T-cell (primary cell): ENCODE measurements around the gene ANO2. TPM values are rescaled to one million over a fixed set of nuclear protein-coding genes. Genes with fewer than 3 reads are reported as not detected.

ENCODE experiments used
- ATAC-seq, 4 experiments: fragments of 200-7000 bp in 3 of 4; fragments of 150-1000 bp in 1 of 4; cut with Tn5 transposase; replicated peaks in 1 of 4; 1 replicate in 3 of 4; 2 replicates in 1 of 4; pipeline ENCODE4 v1.10.0; 2021; ENCODE audit warnings: moderate library complexity in 3 of 4, mild to moderate bottlenecking in 2 of 4, moderate number of reproducible peaks in 1 of 4
- CTCF ChIA-PET, 2 donors: fragments of 300-600 bp; sonication (Branson Sonifier 250); formaldehyde crosslinking; loops; one replicate each; lab custom pipeline; 2022; ENCODE audit warnings: antibody characterized with exemption in 2 of 2; lab: Charles Lee
- POLR2A ChIA-PET, 2 donors: fragments of 300-600 bp; sonication (Branson Sonifier 250); formaldehyde crosslinking; loops; one replicate each; lab custom pipeline; 2022; ENCODE audit warnings: antibody characterized with exemption in 2 of 2; lab: Charles Lee
- DNase-seq, 35 experiments: peaks; one replicate each; pipeline versions ENCODE4 v3.0.0 to v3.0.0-alpha.2; 2013 to 2023
- H3K27ac ChIP-seq: one replicate; pipeline ENCODE4 v1.5.1; 2013; ENCODE audit warnings: low read length
- H3K27me3 ChIP-seq, 2 experiments: replicated peaks in 1 of 2; 1 replicate in 1 of 2; 2 replicates in 1 of 2; pipeline versions ENCODE4 v1.6.1 to v1.7.0; 2013; ENCODE audit warnings: low read length in 1 of 2, mixed read lengths in 1 of 2; ENCODE audit not compliant: control insufficient read depth in 2 of 2, insufficient read depth in 2 of 2; ENCODE audit errors: extremely low read depth in 1 of 2
- H3K36me3 ChIP-seq, 2 donors: 1 replicate in 1 of 2; 2 replicates in 1 of 2; pipeline versions ENCODE4 v1.6.1 to v1.7.0; 2013; ENCODE audit warnings: low read length in 1 of 2; ENCODE audit not compliant: control insufficient read depth in 2 of 2, insufficient read depth in 1 of 2; ENCODE audit errors: extremely low read depth in 1 of 2
- H3K4me1 ChIP-seq, 2 experiments: 1 replicate in 1 of 2; 2 replicates in 1 of 2; pipeline versions ENCODE4 v1.6.1 to v1.7.0; 2013; ENCODE audit warnings: low read length in 2 of 2, mixed read lengths in 1 of 2; ENCODE audit not compliant: insufficient read depth in 2 of 2, control insufficient read depth in 1 of 2; ENCODE audit errors: extremely low read depth in 1 of 2
- H3K4me3 ChIP-seq, 2 donors: 1 replicate in 1 of 2; 2 replicates in 1 of 2; pipeline versions ENCODE4 v1.5.1 to v1.7.0; 2013; ENCODE audit warnings: mild to moderate bottlenecking in 2 of 2, low read length in 1 of 2, moderate library complexity in 1 of 2; ENCODE audit not compliant: control insufficient read depth in 1 of 2; ENCODE audit errors: extremely low read depth in 1 of 2
- H3K9me3 ChIP-seq: 2 replicates; pipeline ENCODE4 v1.7.0; 2013
- H3K27ac Mint-ChIP-seq, 2 donors: one replicate each; pipeline ENCODE4 v1.8.0; 2020 to 2021; ENCODE audit warnings: mild to moderate bottlenecking in 2 of 2, mixed read lengths in 2 of 2
- H3K27me3 Mint-ChIP-seq, 2 donors: one replicate each; pipeline ENCODE4 v1.8.0; 2021 to 2022; ENCODE audit warnings: mixed read lengths in 2 of 2
- H3K36me3 Mint-ChIP-seq: one replicate; pipeline ENCODE4 v1.8.0; 2021; ENCODE audit warnings: mixed read lengths
- H3K4me1 Mint-ChIP-seq, 3 donors: one replicate each; pipeline ENCODE4 v1.8.0; 2020 to 2022; ENCODE audit warnings: mixed read lengths in 3 of 3, mild to moderate bottlenecking in 1 of 3
- H3K4me3 Mint-ChIP-seq, 3 donors: one replicate each; pipeline ENCODE4 v1.8.0; 2020 to 2022; ENCODE audit warnings: mild to moderate bottlenecking in 3 of 3, mixed read lengths in 3 of 3, moderate library complexity in 3 of 3
- H3K9me3 Mint-ChIP-seq, 3 donors: one replicate each; pipeline ENCODE4 v1.8.0; 2020 to 2022; ENCODE audit warnings: mixed read lengths in 3 of 3
- WGBS: methylation state at CpG from one replicate; pipeline ENCODE4 v1.1.5; 2013; ENCODE audit warnings: missing lambda C conversion rate; ENCODE audit not compliant: insufficient coverage; 5-methylcytosine and 5-hydroxymethylcytosine counted together
- total RNA-seq, 35 experiments: library from RNA in 6 of 35; stranded (reverse) in 6 of 35; fragments of 120-200 nt in 1 of 35; gene quantifications; one replicate each; pipeline versions ENCODE4 v1.2.1 to v1.2.4 and lab custom pipeline; 2013 to 2026

Gene ANO2
- total RNA-seq, 5 donors from 2014 or later (not counting 1 experiment from before 2014, with no cell fraction given), result not detected

- no peak overlapping the region for H3K4me3 Mint-ChIP-seq
- H3K36me3 Mint-ChIP-seq, result no peaks in the 10 kb centered on the region
- no peak overlapping the region for H3K27ac ChIP-seq
- ATAC-seq (no peak), DNase-seq (no peak)
- peaks cover 0 to 4% of the 10 kb centered on the region in 2 experiments for H3K27me3 ChIP-seq
- H3K27ac Mint-ChIP-seq, result no peak overlapping the region
- ChIA-PET CTCF (no interaction called here), POLR2A (no interaction called here)
- peaks cover 0 to 6% of the 10 kb centered on the region in 2 donors for H3K27me3 Mint-ChIP-seq
- no peaks in the 10 kb centered on the region for H3K9me3 ChIP-seq
- H3K4me1 Mint-ChIP-seq, result no peaks in the 10 kb centered on the region
- H3K4me1 ChIP-seq, result no peaks in the 10 kb centered on the region
- no peak overlapping the region for H3K4me3 ChIP-seq
- H3K36me3 ChIP-seq, result no peaks in the 10 kb centered on the region
- H3K9me3 Mint-ChIP-seq, result peaks cover 0 to 4% (median 0%) of the 10 kb centered on the region in 3 donors
- 94% methylated on average over 6 of the region's 7 CpGs for WGBS
These were observed 252.2 kb downstream of the ANO2 start for GRCh38 chr12:5692850-5693249.

GRCh38 chr12:5691943-5692342, 253.1 kb downstream of the ANO2 start:
- POLR2A ChIA-PET, result no interaction called here
- Histone ChIP-seq H3K27ac (no peak overlapping the region), H3K9me3 (no peaks in the 10 kb centered on the region), H3K4me3 (no peak overlapping the region), H3K27me3 (peaks cover 0 to 4% of the 10 kb centered on the region in 2 experiments), H3K36me3 (no peaks in the 10 kb centered on the region), H3K4me1 (no peaks in the 10 kb centered on the region)
- DNase-seq (no peak), ATAC-seq (no peak)
- no peak overlapping the region for H3K27ac Mint-ChIP-seq
- peaks cover 0 to 7% of the 10 kb centered on the region in 2 donors for H3K27me3 Mint-ChIP-seq
- H3K4me3 Mint-ChIP-seq, result no peak overlapping the region
- H3K4me1 Mint-ChIP-seq, result no peaks in the 10 kb centered on the region
- H3K9me3 Mint-ChIP-seq, result peaks cover 0 to 4% (median 0%) of the 10 kb centered on the region in 3 donors
- no peaks in the 10 kb centered on the region for H3K36me3 Mint-ChIP-seq
- CTCF ChIA-PET, result no interaction called here
- 81% methylated on average over 4 of the region's 6 CpGs for WGBS

DNA sequence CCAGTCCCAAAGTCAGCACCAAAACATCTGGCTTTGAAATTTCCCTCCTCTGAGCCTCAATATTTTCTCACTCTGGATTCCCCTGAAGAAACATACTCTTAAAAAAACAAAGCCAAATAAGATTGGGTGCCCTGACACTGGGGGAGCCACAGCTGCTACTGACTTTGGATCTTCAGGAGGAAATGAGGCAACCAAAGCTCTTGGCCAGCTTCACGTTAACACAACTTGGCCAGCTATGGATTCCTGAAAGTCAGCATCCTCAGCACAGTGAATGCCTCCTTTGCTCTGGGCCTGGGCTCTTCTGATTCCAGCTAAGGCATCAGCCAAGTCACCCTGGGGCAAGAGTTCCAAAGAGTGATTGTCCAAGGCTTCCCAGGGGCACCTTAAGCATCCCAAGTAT, 254.8 kb downstream of the ANO2 start:
- no peak overlapping the region for H3K4me3 Mint-ChIP-seq
- ChIA-PET CTCF (no interaction called here), POLR2A (no interaction called here)
- Histone ChIP-seq H3K4me3 (no peak overlapping the region), H3K36me3 (no peaks in the 10 kb centered on the region), H3K9me3 (no peaks in the 10 kb centered on the region), H3K4me1 (no peaks in the 10 kb centered on the region), H3K27me3 (peaks cover 0 to 7% of the 10 kb centered on the region in 2 experiments), H3K27ac (no peak overlapping the region)
- no peaks in the 10 kb centered on the region for H3K36me3 Mint-ChIP-seq
- no peaks in the 10 kb centered on the region for H3K9me3 Mint-ChIP-seq
- H3K27ac Mint-ChIP-seq, result no peak overlapping the region
- H3K27me3 Mint-ChIP-seq, result peaks cover 0 to 14% of the 10 kb centered on the region in 2 donors
- 94% methylated on average over 1 of the region's 1 CpG for WGBS
- DNase-seq (no peak), ATAC-seq (no peak)
- H3K4me1 Mint-ChIP-seq, result no peaks in the 10 kb centered on the region

- no peaks in the 10 kb centered on the region for H3K4me1 ChIP-seq
- peaks cover 0 to 11% of the 10 kb centered on the region in 2 experiments for H3K27me3 ChIP-seq
- Mint-ChIP-seq H3K4me1 (no peaks in the 10 kb centered on the region), H3K27ac (no peak overlapping the region), H3K4me3 (no peak overlapping the region), H3K9me3 (no peaks in the 10 kb centered on the region), H3K36me3 (no peaks in the 10 kb centered on the region), H3K27me3 (peaks cover 0 to 14% of the 10 kb centered on the region in 2 donors)
- CTCF ChIA-PET, result no interaction called here
- WGBS, result 100% methylated on average over 1 of the region's 1 CpG
- POLR2A ChIA-PET, result no interaction called here
- ATAC-seq (no peak), DNase-seq (no peak)
- no peak overlapping the region for H3K4me3 ChIP-seq
- H3K9me3 ChIP-seq, result no peaks in the 10 kb centered on the region
- no peak overlapping the region for H3K27ac ChIP-seq
- no peaks in the 10 kb centered on the region for H3K36me3 ChIP-seq
These were observed 255.3 kb downstream of the ANO2 start for GRCh38 chr12:5689773-5690172.

DNA sequence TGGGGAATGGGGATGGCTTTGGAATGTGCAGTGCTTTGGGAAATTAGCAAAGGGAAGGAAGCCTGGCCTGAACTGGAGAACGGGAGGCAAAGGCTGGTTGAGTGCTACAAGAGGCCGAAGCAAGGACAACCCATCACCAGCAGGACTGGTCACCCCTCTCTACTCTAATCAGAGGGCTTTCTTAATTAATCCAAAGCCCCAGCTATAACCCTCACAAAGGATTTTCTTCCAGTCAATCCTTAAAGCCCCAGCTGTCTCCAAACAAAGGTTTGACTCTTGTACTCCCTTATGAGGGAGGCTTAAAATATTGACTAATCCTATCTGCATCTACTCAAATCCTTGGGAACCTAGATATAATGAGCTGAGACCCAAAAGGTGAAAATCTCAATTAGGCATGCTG, 256.8 kb downstream of the ANO2 start:
- H3K4me3 Mint-ChIP-seq, result no peak overlapping the region
- DNase-seq (no peak), ATAC-seq (no peak)
- H3K36me3 Mint-ChIP-seq, result no peaks in the 10 kb centered on the region
- peaks cover 2 to 14% of the 10 kb centered on the region in 2 donors for H3K27me3 Mint-ChIP-seq
- H3K4me1 Mint-ChIP-seq, result no peaks in the 10 kb centered on the region
- H3K27me3 ChIP-seq, result peaks cover 0 to 18% of the 10 kb centered on the region in 2 experiments
- H3K36me3 ChIP-seq, result no peaks in the 10 kb centered on the region
- CTCF ChIA-PET, result no interaction called here
- no peaks in the 10 kb centered on the region for H3K9me3 ChIP-seq
- H3K4me1 ChIP-seq, result no peaks in the 10 kb centered on the region
- POLR2A ChIA-PET, result no interaction called here
- no peak overlapping the region for H3K4me3 ChIP-seq
- H3K27ac Mint-ChIP-seq, result no peak overlapping the region
- no peaks in the 10 kb centered on the region for H3K9me3 Mint-ChIP-seq
- no peak overlapping the region for H3K27ac ChIP-seq
- 80% methylated on average over 2 of the region's 2 CpGs for WGBS

DNA sequence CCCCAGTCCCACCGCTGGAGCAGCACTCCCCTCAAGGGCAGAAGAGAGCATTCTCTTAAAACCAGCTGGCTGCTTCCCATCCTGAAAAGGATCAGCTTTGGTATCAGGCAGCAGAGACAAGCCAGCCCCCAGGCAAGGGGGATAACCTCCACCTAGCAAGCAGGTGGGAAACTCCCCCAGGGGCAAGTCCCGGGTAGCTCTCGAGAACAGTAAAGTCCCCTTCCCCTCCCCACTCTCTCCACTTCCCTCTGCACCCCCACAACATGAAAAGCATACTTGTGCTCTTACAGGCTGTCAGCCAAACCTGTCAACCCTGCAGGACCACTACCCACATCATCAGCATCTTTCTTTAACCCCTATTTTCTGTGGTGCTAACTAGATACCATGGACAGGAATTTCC, 259.1 kb downstream of the ANO2 start:
- no peak overlapping the region for H3K4me3 ChIP-seq
- 41% methylated on average over 3 of the region's 3 CpGs for WGBS

DNA sequence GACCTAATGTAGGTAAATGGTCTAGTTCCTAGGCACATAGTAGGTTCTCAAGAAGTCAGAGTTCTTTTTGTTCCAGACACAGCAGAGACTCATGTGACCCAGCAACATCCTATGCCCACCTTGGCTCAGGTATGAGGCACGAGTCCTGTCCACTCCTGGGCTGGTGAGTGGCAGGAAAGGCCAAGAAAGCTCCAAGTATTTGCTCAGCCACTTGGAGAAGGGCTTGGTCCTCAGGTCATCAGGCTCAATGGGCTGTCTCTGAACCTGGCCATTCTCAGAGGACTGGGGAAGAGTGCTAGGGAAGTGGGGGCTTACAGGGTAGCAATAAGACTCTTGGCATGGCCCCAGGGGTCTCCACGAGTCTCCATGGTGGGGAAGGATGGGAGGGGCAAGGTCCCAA, 260.1 kb downstream of the ANO2 start:
- H3K27me3 ChIP-seq, result peaks cover 0 to 16% of the 10 kb centered on the region in 2 experiments
- Mint-ChIP-seq H3K9me3 (no peaks in the 10 kb centered on the region), H3K4me1 (no peaks in the 10 kb centered on the region), H3K36me3 (no peaks in the 10 kb centered on the region), H3K27me3 (peaks cover 2 to 18% of the 10 kb centered on the region in 2 donors), H3K4me3 (no peak overlapping the region), H3K27ac (no peak overlapping the region)
- H3K4me3 ChIP-seq, result no peak overlapping the region
- no peak overlapping the region for H3K27ac ChIP-seq
- DNase-seq, result no peak
- ATAC-seq, result no peak
- CTCF ChIA-PET, result no interaction called here
- H3K36me3 ChIP-seq, result no peaks in the 10 kb centered on the region
- 13% methylated on average over 1 of the region's 2 CpGs for WGBS
- no peaks in the 10 kb centered on the region for H3K9me3 ChIP-seq
- POLR2A ChIA-PET, result no interaction called here
- H3K4me1 ChIP-seq, result no peaks in the 10 kb centered on the region

More for the DNA sequence above, 259.1 kb downstream of the ANO2 start:
- H3K36me3 Mint-ChIP-seq, result no peaks in the 10 kb centered on the region
- ATAC-seq, result no peak
- Histone ChIP-seq H3K9me3 (no peaks in the 10 kb centered on the region), H3K27ac (no peak overlapping the region), H3K36me3 (no peaks in the 10 kb centered on the region), H3K4me1 (no peaks in the 10 kb centered on the region), H3K27me3 (peaks cover 0 to 16% of the 10 kb centered on the region in 2 experiments)
- no peaks in the 10 kb centered on the region for H3K9me3 Mint-ChIP-seq
- H3K27ac Mint-ChIP-seq, result no peak overlapping the region
- DNase-seq, result no peak
- CTCF ChIA-PET, result no interaction called here
- POLR2A ChIA-PET, result no interaction called here
- no peaks in the 10 kb centered on the region for H3K4me1 Mint-ChIP-seq
- no peak overlapping the region for H3K4me3 Mint-ChIP-seq
- peaks cover 2 to 14% of the 10 kb centered on the region in 2 donors for H3K27me3 Mint-ChIP-seq
